Measurements from ENCODE around the gene C10orf53. TPM values are rescaled to one million over a fixed set of nuclear protein-coding genes. Genes with fewer than 3 reads are reported as not detected.

The C10orf53 gene
- total RNA-seq, 1 experiment from 2014 or later: not detected

DNA sequence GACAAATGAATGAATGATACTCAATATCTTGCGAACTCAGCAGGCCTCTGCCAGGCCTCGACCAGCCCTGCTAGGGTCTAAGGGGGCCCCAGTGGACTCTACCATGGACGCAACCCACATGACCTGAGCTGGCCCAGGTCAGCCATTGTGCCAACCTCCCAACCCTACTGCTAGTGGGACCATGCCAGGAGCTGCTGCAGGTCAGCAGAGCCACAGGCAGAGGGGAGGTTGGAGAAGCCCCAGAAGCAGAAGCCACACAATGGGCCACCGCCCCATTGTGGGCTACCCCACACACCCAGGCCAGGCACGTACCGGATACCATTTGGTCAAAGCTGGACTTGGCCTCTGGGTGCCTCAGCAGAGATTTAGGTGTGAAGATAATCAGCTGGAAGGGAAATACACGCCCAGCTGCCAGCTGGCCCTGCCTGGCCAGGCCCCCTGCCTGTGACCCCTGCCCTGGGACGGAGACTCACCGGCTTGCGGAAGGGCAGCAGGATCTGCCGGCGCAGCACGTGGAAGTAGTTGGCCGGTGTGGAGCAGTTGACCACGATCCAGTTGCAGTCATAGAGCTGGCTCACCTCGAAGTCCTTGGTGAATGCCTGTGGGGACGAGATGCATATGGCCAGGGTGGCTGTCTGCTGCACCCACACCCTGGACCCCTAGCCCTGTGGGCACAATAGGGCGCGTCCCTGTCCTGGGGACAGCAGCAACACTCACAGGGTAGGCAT is 58.2 kb downstream of the C10orf53 start:
- Histone ChIP-seq H3K9me2 (replicated peaks; ENCODE audit: low read length) (no peaks in the 10 kb centered on the region), H2AFZ (ENCODE audit: low read length) (peak overlapping the region; percentile 13; the same call in 1 of the 2 replicates), H3K4me3 (ENCODE audit: low read length) (no peak overlapping the region), H3K36me3 (ENCODE audit: low read depth, low read length) (no peaks in the 10 kb centered on the region), H3K27ac (ENCODE audit: low read length) (no peak overlapping the region), H3F3A (ENCODE audit: low read length, unreplicated experiment) (no peaks in the 10 kb centered on the region), H3K4me2 (ENCODE audit: low read length) (peak overlapping the region; percentile 12), H3K79me2 (ENCODE audit: low read length) (no peaks in the 10 kb centered on the region), H3K27me3 (ENCODE audit: low read length) (no peaks in the 10 kb centered on the region), H3K9ac (ENCODE audit: low read length) (no peak overlapping the region), H4K20me1 (ENCODE audit: low read length) (no peaks in the 10 kb centered on the region), H3K4me1 (ENCODE audit: insufficient read depth, low read length) (peaks cover 43% of the 10 kb centered on the region), H3K9me3 (ENCODE audit: low read length) (no peaks in the 10 kb centered on the region)
- ATAC-seq (peak; percentile 27), DNase-seq (peak; percentile 89)
- no peak for TF ChIP-seq EZH2phosphoT487 (IDR thresholded peaks at IDR 0.05; ENCODE audit: borderline replicate concordance, low read length)
- TF ChIP-seq, protein P1, sequence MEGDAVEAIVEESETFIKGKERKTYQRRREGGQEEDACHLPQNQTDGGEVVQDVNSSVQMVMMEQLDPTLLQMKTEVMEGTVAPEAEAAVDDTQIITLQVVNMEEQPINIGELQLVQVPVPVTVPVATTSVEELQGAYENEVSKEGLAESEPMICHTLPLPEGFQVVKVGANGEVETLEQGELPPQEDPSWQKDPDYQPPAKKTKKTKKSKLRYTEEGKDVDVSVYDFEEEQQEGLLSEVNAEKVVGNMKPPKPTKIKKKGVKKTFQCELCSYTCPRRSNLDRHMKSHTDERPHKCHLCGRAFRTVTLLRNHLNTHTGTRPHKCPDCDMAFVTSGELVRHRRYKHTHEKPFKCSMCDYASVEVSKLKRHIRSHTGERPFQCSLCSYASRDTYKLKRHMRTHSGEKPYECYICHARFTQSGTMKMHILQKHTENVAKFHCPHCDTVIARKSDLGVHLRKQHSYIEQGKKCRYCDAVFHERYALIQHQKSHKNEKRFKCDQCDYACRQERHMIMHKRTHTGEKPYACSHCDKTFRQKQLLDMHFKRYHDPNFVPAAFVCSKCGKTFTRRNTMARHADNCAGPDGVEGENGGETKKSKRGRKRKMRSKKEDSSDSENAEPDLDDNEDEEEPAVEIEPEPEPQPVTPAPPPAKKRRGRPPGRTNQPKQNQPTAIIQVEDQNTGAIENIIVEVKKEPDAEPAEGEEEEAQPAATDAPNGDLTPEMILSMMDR (conservative IDR thresholded peaks at IDR 0.05; ENCODE audit: low read depth, low read length): no peak
- TF ChIP-seq EZH2 (IDR thresholded peaks at IDR 0.05; ENCODE audit: low read length, unreplicated experiment): no peak
- BruUV-seq (replicated peaks): no TSS peak
- ChIA-PET CTCF (interaction anchor here (0.8 kb wide), 1 partner anchor 330 kb away, joined by 6 read pairs; no protein-coding TSS in a partner anchor), POLR2A (ENCODE audit: unreplicated experiment) (no interaction called here)
- intact Hi-C loops (cut with micrococcal nuclease): no loop called here

DNA sequence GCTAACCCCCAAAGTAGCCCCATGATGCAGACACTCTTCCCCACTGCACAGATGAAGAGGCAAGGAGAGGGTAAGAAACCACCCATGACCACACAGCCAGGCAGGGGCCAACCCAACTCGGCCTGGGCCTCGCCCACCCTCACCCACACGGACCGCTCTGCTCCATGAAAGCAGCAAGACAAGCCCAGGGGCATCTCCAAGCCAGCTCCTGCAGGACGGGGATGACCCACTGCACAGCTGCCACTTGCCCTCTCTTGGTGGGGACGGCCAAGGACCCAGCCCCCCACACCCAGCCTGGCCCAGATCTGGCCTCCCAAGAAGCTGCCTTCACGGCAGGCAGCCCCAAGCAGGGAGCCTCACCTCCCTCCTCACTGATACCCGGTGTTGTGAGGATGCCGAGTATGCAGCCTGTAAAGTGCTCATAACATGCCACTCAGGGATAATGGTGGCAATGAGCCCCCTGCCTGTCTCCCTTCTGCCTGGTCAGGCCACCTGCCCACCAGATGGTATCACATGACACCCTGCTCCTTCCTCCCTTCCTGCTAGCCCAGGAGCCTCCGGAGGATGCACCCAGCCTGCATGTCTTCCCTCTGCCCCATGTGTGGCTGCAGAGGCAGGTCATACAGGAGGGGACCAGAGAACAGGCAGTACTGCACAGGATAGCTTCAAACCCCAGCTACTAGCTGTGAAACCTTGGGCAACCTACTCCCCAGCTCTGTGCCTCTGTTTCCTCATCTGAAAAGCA is 59.3 kb downstream of the C10orf53 start:
- H3K4me1 ChIP-seq (ENCODE audit: insufficient read depth, low read length): peaks cover 35% of the 10 kb centered on the region
- 0 out of 2 replicates have a peak overlapping the region, but pooled peaks have one; percentile 12 for H3K4me2 ChIP-seq (ENCODE audit: low read length)
- no peak overlapping the region for H3K9ac ChIP-seq (ENCODE audit: low read length)
- no peaks in the 10 kb centered on the region for H3F3A ChIP-seq (ENCODE audit: low read length, unreplicated experiment)
- H3K79me2 ChIP-seq (ENCODE audit: low read length): no peaks in the 10 kb centered on the region
- H4K20me1 ChIP-seq (ENCODE audit: low read length): no peaks in the 10 kb centered on the region
- TF ChIP-seq EZH2 (IDR thresholded peaks at IDR 0.05; ENCODE audit: low read length, unreplicated experiment): no peak
- TF ChIP-seq EZH2phosphoT487 (IDR thresholded peaks at IDR 0.05; ENCODE audit: borderline replicate concordance, low read length): no peak
- TF ChIP-seq, protein P1 (conservative IDR thresholded peaks at IDR 0.05; ENCODE audit: low read depth, low read length): no peak
- H3K9me2 ChIP-seq (replicated peaks; ENCODE audit: low read length): no peaks in the 10 kb centered on the region
- no peak overlapping the region for H3K4me3 ChIP-seq (ENCODE audit: low read length)
- DNase-seq (no peak), ATAC-seq (no peak)
- no peaks in the 10 kb centered on the region for H3K36me3 ChIP-seq (ENCODE audit: low read depth, low read length)
- no peak overlapping the region for H3K27ac ChIP-seq (ENCODE audit: low read length)
- POLR2A ChIA-PET (ENCODE audit: unreplicated experiment): no interaction called here
- no peak overlapping the region for H2AFZ ChIP-seq (ENCODE audit: low read length)
- no TSS peak for BruUV-seq (replicated peaks)
- CTCF ChIA-PET: no interaction called here
- no peaks in the 10 kb centered on the region for H3K27me3 ChIP-seq (ENCODE audit: low read length)
- H3K9me3 ChIP-seq (ENCODE audit: low read length): no peaks in the 10 kb centered on the region
- intact Hi-C loops (cut with micrococcal nuclease): no loop called here

DNA sequence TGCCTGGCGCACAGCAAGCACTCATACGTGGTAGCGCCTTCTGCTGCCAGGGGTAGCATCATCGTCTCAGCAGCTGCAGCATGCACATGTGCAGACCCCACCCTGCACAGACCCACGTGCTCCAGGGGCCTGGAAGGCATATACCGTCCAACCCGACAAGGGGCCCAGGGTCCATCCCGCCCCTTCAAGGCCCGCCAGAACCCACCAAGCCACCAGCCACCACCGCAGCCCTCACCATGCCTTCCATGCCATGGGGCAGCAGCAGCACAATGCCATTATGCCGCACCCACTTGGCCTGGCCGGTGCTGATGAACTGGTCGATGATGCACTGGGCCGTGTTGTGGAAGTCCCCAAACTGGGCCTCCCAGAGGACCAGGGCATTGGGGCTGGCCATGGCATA is 60.0 kb downstream of the C10orf53 start:
- Histone ChIP-seq H2AFZ (ENCODE audit: low read length) (no peak overlapping the region), H3K27me3 (ENCODE audit: low read length) (no peaks in the 10 kb centered on the region), H3F3A (ENCODE audit: low read length, unreplicated experiment) (no peaks in the 10 kb centered on the region), H3K9me3 (ENCODE audit: low read length) (no peaks in the 10 kb centered on the region), H4K20me1 (ENCODE audit: low read length) (no peaks in the 10 kb centered on the region), H3K4me3 (ENCODE audit: low read length) (no peak overlapping the region), H3K4me1 (ENCODE audit: insufficient read depth, low read length) (peaks cover 29% of the 10 kb centered on the region), H3K4me2 (ENCODE audit: low read length) (no peak overlapping the region), H3K9ac (ENCODE audit: low read length) (no peak overlapping the region), H3K27ac (ENCODE audit: low read length) (no peak overlapping the region), H3K9me2 (replicated peaks; ENCODE audit: low read length) (no peaks in the 10 kb centered on the region), H3K36me3 (ENCODE audit: low read depth, low read length) (no peaks in the 10 kb centered on the region), H3K79me2 (ENCODE audit: low read length) (no peaks in the 10 kb centered on the region)
- DNase-seq (no peak), ATAC-seq (no peak)
- TF ChIP-seq EZH2 (IDR thresholded peaks at IDR 0.05; ENCODE audit: low read length, unreplicated experiment) (no peak), EZH2phosphoT487 (IDR thresholded peaks at IDR 0.05; ENCODE audit: borderline replicate concordance, low read length) (no peak)
- TF ChIP-seq, protein P1 (conservative IDR thresholded peaks at IDR 0.05; ENCODE audit: low read depth, low read length): no peak
- intact Hi-C loops (cut with micrococcal nuclease): no loop called here
- CTCF ChIA-PET: no interaction called here
- no TSS peak for BruUV-seq (replicated peaks)
- POLR2A ChIA-PET (ENCODE audit: unreplicated experiment): no interaction called here

All from PC-3 (cell line).